IMR-90 (cell line): ENCODE results near the gene CCKAR. TPM values are rescaled to one million over a fixed set of nuclear protein-coding genes. Genes with fewer than 3 reads are reported as not detected.
A peak's percentile ranks its signal among the peaks of the same experiment; 100 is the strongest.

Source experiments
- ATAC-seq: fragments of 200-7000 bp; cut with Tn5 transposase; 2 replicates; pipeline ENCODE4 v1.9.1; 2020; ENCODE audit warnings: low read depth, mild to moderate bottlenecking, moderate library complexity
- BruUV-seq: library from RNA; stranded (reverse); fragments of 400-500 nt; replicated peaks from 2 replicates; lab custom pipeline; 2021; lab: Mats Ljungman, UMichigan
- CTCF ChIA-PET: fragments of 300-600 bp; formaldehyde crosslinking; extraction: SDS; loops from one replicate; lab custom pipeline; 2021; ENCODE audit warnings: antibody characterized with exemption; lab: Yijun Ruan, JAX
- POLR2A ChIA-PET: fragments of 300-600 bp; sonication (Branson Sonifier 250); formaldehyde crosslinking; loops from one replicate; lab custom pipeline; 2022; ENCODE audit warnings: antibody characterized with exemption; ENCODE audit not compliant: unreplicated experiment; lab: Charles Lee
- DNase-seq: peaks from one replicate; pipeline ENCODE4 v3.0.0; 2013
- H2AFZ ChIP-seq: replicated peaks from 2 replicates; pipeline ENCODE3; 2013; ENCODE audit warnings: low read length, mild to moderate bottlenecking; ENCODE audit not compliant: poor library complexity
- H2AK5ac ChIP-seq: 2 replicates; pipeline ENCODE4 v1.6.1; 2013; ENCODE audit warnings: low read depth, low read length, inconsistent platforms
- H2AK9ac ChIP-seq: replicated peaks from 2 replicates; pipeline ENCODE3; 2013; ENCODE audit warnings: mild to moderate bottlenecking, low read depth, low read length, moderate library complexity; ENCODE audit not compliant: poor library complexity
- H2BK120ac ChIP-seq: 2 replicates; pipeline ENCODE4 v1.6.1; 2013; ENCODE audit warnings: low read depth, low read length, inconsistent platforms
- H2BK15ac ChIP-seq: 3 replicates; pipeline ENCODE4 v1.6.1; 2013; ENCODE audit warnings: low read depth, low read length, inconsistent platforms
- H2BK20ac ChIP-seq: 2 replicates; pipeline ENCODE4 v1.6.1; 2013; ENCODE audit warnings: low read depth, mild to moderate bottlenecking, inconsistent platforms, low read length, moderate library complexity
- H2BK5ac ChIP-seq: 2 replicates; pipeline ENCODE4 v1.6.1; 2013; ENCODE audit warnings: mild to moderate bottlenecking, low read depth, low read length, inconsistent platforms; ENCODE audit not compliant: poor library complexity, severe bottlenecking
- H3K14ac ChIP-seq: replicated peaks from 2 replicates; pipeline ENCODE4 v1.6.1; 2013; ENCODE audit warnings: low read depth, low read length, inconsistent platforms
- H3K18ac ChIP-seq: 2 replicates; pipeline ENCODE4 v1.6.1; 2013; ENCODE audit warnings: low read depth, low read length, control low read depth
- H3K23ac ChIP-seq: 2 replicates; pipeline ENCODE4 v1.6.1; 2013; ENCODE audit warnings: low read depth, low read length, inconsistent platforms
- H3K27ac ChIP-seq: 2 replicates; pipeline ENCODE4 v1.5.1; 2013; ENCODE audit warnings: mild to moderate bottlenecking, control low read depth, low read length; ENCODE audit not compliant: insufficient read depth
- H3K27me3 ChIP-seq: 2 replicates; pipeline ENCODE4 v1.6.1; 2013; ENCODE audit warnings: low read length; ENCODE audit not compliant: control insufficient read depth, insufficient read depth
- H3K36me3 ChIP-seq: 2 replicates; pipeline ENCODE4 v1.6.1; 2013; ENCODE audit warnings: low read length, mixed read lengths; ENCODE audit not compliant: control insufficient read depth, insufficient read depth
- H3K4ac ChIP-seq: 2 replicates; pipeline ENCODE4 v1.6.1; 2013; ENCODE audit warnings: low read depth, low read length, inconsistent platforms
- H3K4me1 ChIP-seq: 2 replicates; pipeline ENCODE4 v1.6.1; 2013; ENCODE audit warnings: low read length, mixed read lengths; ENCODE audit not compliant: control insufficient read depth, insufficient read depth
- H3K4me2 ChIP-seq: 2 replicates; pipeline ENCODE4 v1.6.1; 2013; ENCODE audit warnings: low read depth, mild to moderate bottlenecking, control low read depth, low read length, moderate library complexity
- H3K4me3 ChIP-seq: 2 replicates; pipeline ENCODE4 v1.5.1; 2013; ENCODE audit warnings: low read depth, mild to moderate bottlenecking, control low read depth, low read length, moderate library complexity; ENCODE audit not compliant: insufficient read depth
- H3K56ac ChIP-seq: 2 replicates; pipeline ENCODE4 v1.6.1; 2013; ENCODE audit warnings: low read length, inconsistent platforms; ENCODE audit not compliant: insufficient read depth; ENCODE audit errors: extremely low read depth
- H3K79me1 ChIP-seq, 2 experiments: 2 replicates each; pipeline ENCODE4 v1.6.1; 2013; ENCODE audit warnings: low read length in 2 of 2, inconsistent platforms in 1 of 2, low read depth in 1 of 2
- H3K9ac ChIP-seq: 2 replicates; pipeline ENCODE4 v1.6.1; 2013; ENCODE audit warnings: low read depth, low read length, control low read depth
- H3K9me1 ChIP-seq: 2 replicates; pipeline ENCODE4 v1.6.1; 2013; ENCODE audit warnings: low read length, inconsistent platforms; ENCODE audit not compliant: insufficient read depth
- H3K9me3 ChIP-seq: 2 replicates; pipeline ENCODE4 v1.6.1; 2013; ENCODE audit warnings: low read length; ENCODE audit not compliant: control insufficient read depth, insufficient read depth
- H4K20me1 ChIP-seq: 2 replicates; pipeline ENCODE4 v1.6.1; 2013; ENCODE audit warnings: low read length, inconsistent platforms; ENCODE audit not compliant: insufficient read depth
- H4K5ac ChIP-seq: 2 replicates; pipeline ENCODE4 v1.6.1; 2013; ENCODE audit warnings: mild to moderate bottlenecking, low read depth, low read length, control low read depth
- H4K8ac ChIP-seq, 2 experiments: 2 replicates each; pipeline ENCODE4 v1.6.1; 2013; ENCODE audit warnings: low read depth in 2 of 2, low read length in 2 of 2, control low read depth in 1 of 2, inconsistent platforms in 1 of 2
- H4K91ac ChIP-seq: 2 replicates; pipeline ENCODE4 v1.6.1; 2013; ENCODE audit warnings: low read depth, low read length, inconsistent platforms; ENCODE audit not compliant: insufficient read depth
- MAFK ChIP-seq: IDR thresholded peaks from 2 replicates; pipeline ENCODE4 v1.6.1; 2012; ENCODE audit warnings: low read depth, low read length, improper control_type of control experiment
- RCOR1 ChIP-seq: IDR thresholded peaks from 2 replicates; pipeline ENCODE4 v1.6.1; 2012; ENCODE audit warnings: mild to moderate bottlenecking, low read length, improper control_type of control experiment; ENCODE audit not compliant: insufficient replicate concordance
- WGBS, 2 experiments: methylation state at CpG; one replicate each; pipeline versions ENCODE4 v1.1.5 to v1.1.7; 2013; ENCODE audit warnings: missing lambda C conversion rate in 2 of 2; ENCODE audit not compliant: insufficient read length in 1 of 2; ENCODE audit errors: extremely low coverage in 2 of 2; 5-methylcytosine and 5-hydroxymethylcytosine counted together
- dilution Hi-C: fragments of 300-500 bp; cut with HindIII; formaldehyde crosslinking; loops from one replicate; pipeline ENCODE4 v1.14.3; 2018; ENCODE audit warnings: low sequenced_read_pairs; ENCODE audit not compliant: unreplicated experiment
- in situ Hi-C: fragments of 300-500 bp; cut with MboI; formaldehyde crosslinking; loops from 3 replicates; pipeline ENCODE4 v1.14.3; 2019; ENCODE audit warnings: low sequenced_read_pairs, inconsistent platforms, mixed read lengths
- intact Hi-C: fragments of 100-400 bp; cut with micrococcal nuclease; formaldehyde crosslinking; loops from 2 replicates; pipeline ENCODE4 v1.10.0; 2022
- polyA plus RNA-seq, 3 experiments: library from polyadenylated mRNA; depleted of rRNA; stranded (reverse); fragments of >200 nt; gene quantifications; 2 replicates each; pipeline ENCODE4 v1.2.3, GENCODE V29; 2012; ENCODE audit warnings: low replicate concordance in 1 of 3
- total RNA-seq: library from RNA; depleted of rRNA; stranded (reverse); fragments of >200 nt; gene quantifications from 2 replicates; pipeline ENCODE4 v1.2.3, GENCODE V29; 2012

CCKAR gene
- total and polyA plus RNA-seq, 2 of the 4 experiments (the other 2 are of a cell fraction) = not detected

- no peak overlapping the region for H2BK20ac ChIP-seq
- intact Hi-C loops (no loop called here), dilution Hi-C loops (no loop called here), in situ Hi-C loops (no loop called here)
- no peak overlapping the region for H2BK5ac ChIP-seq
- H3K79me1 ChIP-seq = no peaks in the 10 kb centered on the region
- no peak overlapping the region for H3K4me2 ChIP-seq
- no peak overlapping the region for H4K5ac ChIP-seq
- no peak overlapping the region for H3K27ac ChIP-seq
- no peaks in the 10 kb centered on the region for H3K4me1 ChIP-seq
- H3K9me1 ChIP-seq = no peaks in the 10 kb centered on the region
- POLR2A ChIA-PET = no interaction called here
- H4K20me1 ChIP-seq = no peaks in the 10 kb centered on the region
- WGBS, 2 experiments = no CpG with 5 or more reads among the region's 4 CpGs
- H2AK5ac ChIP-seq = no peak overlapping the region
- H2AFZ ChIP-seq = no peak overlapping the region
- H3K9ac ChIP-seq = no peak overlapping the region
- no peak overlapping the region for H3K18ac ChIP-seq
- CTCF ChIA-PET = no interaction called here
- DNase-seq (no peak), ATAC-seq (no peak)
- H4K91ac ChIP-seq = no peak overlapping the region
- no peak overlapping the region for H4K8ac ChIP-seq
- no peak overlapping the region for H3K14ac ChIP-seq
- TF ChIP-seq MAFK = peak; percentile 67
- TF ChIP-seq RCOR1 = no peak
- no peak overlapping the region for H2BK15ac ChIP-seq
- H3K4me3 ChIP-seq = no peak overlapping the region
- no peaks in the 10 kb centered on the region for H3K36me3 ChIP-seq
- H2BK120ac ChIP-seq = no peak overlapping the region
- no peaks in the 10 kb centered on the region for H3K9me3 ChIP-seq
- H3K56ac ChIP-seq = no peak overlapping the region
- no peak overlapping the region for H2AK9ac ChIP-seq
- peaks cover 40% of the 10 kb centered on the region for H3K27me3 ChIP-seq
- H3K23ac ChIP-seq = no peak overlapping the region
- no peak overlapping the region for H3K4ac ChIP-seq
- BruUV-seq = no TSS peak
Observed at GRCh38 chr4:26490960-26491284, 638 bp upstream of the CCKAR start.
